GM21360 (cell line): Measurements from ENCODE around the gene ZNF576.
A peak's percentile ranks its signal among the peaks of the same experiment; 100 is the strongest.
"Not testable (repeated sequence)": the region's sequence is repeated elsewhere in the genome, so short reads cannot be mapped to it uniquely, and the experiment has no call there.

Experiments
- ATAC-seq: cut with Tn5 transposase; IDR thresholded peaks from one replicate; pipeline ENCODE4 v1.9.1; 2021; ENCODE audit warnings: mild to moderate bottlenecking, moderate library complexity; ENCODE audit not compliant: unreplicated experiment

The ZNF576 gene

GRCh38 chr19:43598445-43599240 is 2.2 kb downstream of the ZNF576 start:
- no peak for ATAC-seq

GRCh38 chr19:43599635-43600295 is 3.4 kb downstream of the ZNF576 start:
- no peak for ATAC-seq

GRCh38 chr19:43600326-43600725 is 3.9 kb downstream of the ZNF576 start:
- not testable (repeated sequence) for ATAC-seq

- ATAC-seq: no peak
Measured at GRCh38 chr19:43605875-43606568, 9.6 kb downstream of the ZNF576 start.

- ATAC-seq: no peak
Measured at GRCh38 chr19:43606569-43607229, 10.3 kb downstream of the ZNF576 start.

- ATAC-seq: no peak
Measured at GRCh38 chr19:43607238-43608205, 11.1 kb downstream of the ZNF576 start.

GRCh38 chr19:43609872-43610271 is 13.5 kb downstream of the ZNF576 start:
- no peak for ATAC-seq

GRCh38 chr19:43610493-43610892 is 14.1 kb downstream of the ZNF576 start:
- no peak for ATAC-seq

GRCh38 chr19:43611788-43612187 is 15.4 kb downstream of the ZNF576 start, which contains the start of gene SRRM5:
TSS of gene SRRM5 (plus strand) at chr19:43612088. CDS start at chr19:43612122, 34 bp downstream.
- ATAC-seq: no peak

GRCh38 chr19:43612374-43612773 is 16.0 kb downstream of the ZNF576 start:
- ATAC-seq: no peak

GRCh38 chr19:43616306-43616705 is 19.9 kb downstream of the ZNF576 start:
- no peak for ATAC-seq

GRCh38 chr19:43616954-43617353 is 20.6 kb downstream of the ZNF576 start:
- ATAC-seq: no peak

GRCh38 chr19:43618921-43619261 is 22.5 kb downstream of the ZNF576 start:
- peak; percentile 12 for ATAC-seq

- ATAC-seq: peak; percentile 67
Measured at GRCh38 chr19:43619262-43620060, 23.1 kb downstream of the ZNF576 start, which contains the start of gene ZNF428. TSS of gene ZNF428 (minus strand) at chr19:43619629. CDS start at chr19:43614304, 5,325 bp downstream.

GRCh38 chr19:43620061-43621001 is 23.9 kb downstream of the ZNF576 start:
- ATAC-seq: no peak

GRCh38 chr19:43622070-43622469 is 25.7 kb downstream of the ZNF576 start:
- ATAC-seq: no peak

GRCh38 chr19:43622956-43623355 is 26.6 kb downstream of the ZNF576 start:
- ATAC-seq: no peak
